NCI-H1417 (cell line): Measurements from ENCODE around the gene LMTK2.

Source experiments
- DNase-seq, 3 experiments: peaks; one replicate each; lab custom pipeline; 2025; lab: John Stamatoyannopoulos, UW

The LMTK2 gene

GRCh38 chr7:98175260-98175940 is 68.7 kb downstream of the LMTK2 start:
- no peak for DNase-seq

- no peak for DNase-seq
Measured at GRCh38 chr7:98177553-98177952, 70.9 kb downstream of the LMTK2 start.

GRCh38 chr7:98178321-98178720 is 71.7 kb downstream of the LMTK2 start:
- no peak for DNase-seq

GRCh38 chr7:98178762-98179490 is 72.3 kb downstream of the LMTK2 start:
- DNase-seq, result no peak

- no peak for DNase-seq
Measured at GRCh38 chr7:98180751-98181150, 74.1 kb downstream of the LMTK2 start.

GRCh38 chr7:98185101-98185500 is 78.4 kb downstream of the LMTK2 start:
- DNase-seq, result no peak

GRCh38 chr7:98186452-98187137 is 79.9 kb downstream of the LMTK2 start:
- no peak for DNase-seq

- no peak for DNase-seq
Measured at GRCh38 chr7:98187138-98187502, 80.5 kb downstream of the LMTK2 start.

- no peak for DNase-seq
Measured at GRCh38 chr7:98189559-98189958, 82.9 kb downstream of the LMTK2 start.

GRCh38 chr7:98191668-98192431 is 85.2 kb downstream of the LMTK2 start:
- DNase-seq, result no peak

- no peak for DNase-seq
Measured at GRCh38 chr7:98192781-98193457, 86.3 kb downstream of the LMTK2 start.

- DNase-seq, result no peak
Measured at GRCh38 chr7:98193474-98194180, 87.0 kb downstream of the LMTK2 start.

GRCh38 chr7:98194186-98194585 is 87.5 kb downstream of the LMTK2 start:
- no peak for DNase-seq

GRCh38 chr7:98194672-98195457 is 88.2 kb downstream of the LMTK2 start:
- DNase-seq, result no peak

GRCh38 chr7:98196706-98197605 is 90.3 kb downstream of the LMTK2 start:
- no peak for DNase-seq

GRCh38 chr7:98199131-98199530 is 92.5 kb downstream of the LMTK2 start:
- DNase-seq, result no peak

GRCh38 chr7:98200364-98200763 is 93.7 kb downstream of the LMTK2 start:
- DNase-seq, result no peak

- no peak for DNase-seq
Measured at GRCh38 chr7:98202367-98203195, 95.9 kb downstream of the LMTK2 start.
